ENCODE measurements around the gene FMNL2.

GRCh38 chr2:152369176-152369860 lies 34.3 kb downstream of the FMNL2 start:
- TF ChIP-seq POLR2A (IDR thresholded peaks at IDR 0.05), result no peak
- no peak for TF ChIP-seq CTCF (IDR thresholded peaks at IDR 0.05)
- no peak for TF ChIP-seq POLR2AphosphoS5 (IDR thresholded peaks at IDR 0.05)
- no peak for TF ChIP-seq EP300 (IDR thresholded peaks at IDR 0.05)

Measured in stomach (tissue), 4 donors.